Keratinocyte (primary cell): ENCODE measurements around the gene CNP. TPM values are rescaled to one million over a fixed set of nuclear protein-coding genes. Genes with fewer than 3 reads are reported as not detected.

ENCODE experiments used
- DNase-seq: peaks from one replicate; pipeline ENCODE4 v3.0.0-alpha.2; 2011; ENCODE audit warnings: low read depth, missing footprints, low spot score
- FAIRE-seq: peaks from 2 replicates; lab custom pipeline; 2011; peaks lifted over from hg19 to GRCh38; lab: Jason Lieb, UNC
- H2AFZ ChIP-seq: 2 replicates; pipeline ENCODE4 v1.6.0; 2012; ENCODE audit warnings: low read length, control low read depth, inconsistent platforms; ENCODE audit not compliant: control insufficient read depth
- H3K27ac ChIP-seq: 2 replicates; pipeline ENCODE4 v1.5.1; 2011; ENCODE audit warnings: low read length; ENCODE audit not compliant: control insufficient read depth, insufficient read depth
- H3K27me3 ChIP-seq: 3 replicates; pipeline ENCODE4 v1.6.0; 2011; ENCODE audit warnings: low read length; ENCODE audit not compliant: control insufficient read depth, insufficient read depth; ENCODE audit errors: extremely low read depth
- H3K36me3 ChIP-seq, 2 experiments: 2 replicates in 1 of 2; 3 replicates in 1 of 2; pipeline ENCODE4 v1.5.1; 2011; ENCODE audit warnings: low read length in 2 of 2, mild to moderate bottlenecking in 1 of 2; ENCODE audit not compliant: control insufficient read depth in 2 of 2, insufficient read depth in 2 of 2; ENCODE audit errors: extremely low read depth in 1 of 2
- H3K4me1 ChIP-seq: 3 replicates; pipeline ENCODE4 v1.5.1; 2011; ENCODE audit warnings: low read length; ENCODE audit not compliant: control insufficient read depth, insufficient read depth; ENCODE audit errors: extremely low read depth
- H3K4me2 ChIP-seq: 3 replicates; pipeline ENCODE4 v1.6.0; 2011; ENCODE audit warnings: low read depth, low read length; ENCODE audit not compliant: control insufficient read depth, insufficient read depth; ENCODE audit errors: extremely low read depth
- H3K4me3 ChIP-seq, 3 experiments: fragments of 200-600 bp in 1 of 3; sonication (generic) in 1 of 3; 2 replicates in 2 of 3; 3 replicates in 1 of 3; pipeline ENCODE4 v1.5.1; 2011 to 2016; ENCODE audit warnings: low read length in 3 of 3, mild to moderate bottlenecking in 3 of 3, control low read depth in 2 of 3, inconsistent platforms in 1 of 3, low read depth in 1 of 3, mixed read lengths in 1 of 3, mixed run types in 1 of 3, moderate library complexity in 1 of 3; ENCODE audit not compliant: control insufficient read depth in 2 of 3, insufficient read depth in 2 of 3; ENCODE audit errors: extremely low read depth in 1 of 3
- H3K79me2 ChIP-seq: 2 replicates; pipeline ENCODE4 v1.6.0; 2012; ENCODE audit warnings: low read length; ENCODE audit not compliant: control insufficient read depth, insufficient read depth
- H3K9ac ChIP-seq: 3 replicates; pipeline ENCODE4 v1.6.0; 2011; ENCODE audit warnings: low read length; ENCODE audit not compliant: control insufficient read depth, insufficient read depth; ENCODE audit errors: extremely low read depth
- H3K9me1 ChIP-seq: 3 replicates; pipeline ENCODE4 v1.6.0; 2011; ENCODE audit warnings: low read length; ENCODE audit not compliant: control insufficient read depth, insufficient read depth; ENCODE audit errors: extremely low read depth
- H3K9me3 ChIP-seq: 2 replicates; pipeline ENCODE4 v1.5.1; 2012; ENCODE audit warnings: low read depth, low read length; ENCODE audit not compliant: control insufficient read depth
- H4K20me1 ChIP-seq: 3 replicates; pipeline ENCODE4 v1.6.0; 2011; ENCODE audit warnings: low read length; ENCODE audit not compliant: control insufficient read depth, insufficient read depth; ENCODE audit errors: extremely low read depth
- CTCF ChIP-seq, 3 experiments: IDR thresholded peaks in 1 of 3; conservative IDR thresholded peaks in 1 of 3; optimal IDR thresholded peaks in 1 of 3; 2 replicates in 2 of 3; 3 replicates in 1 of 3; pipeline versions ENCODE3 to v1.5.1; 2011; ENCODE audit warnings: low read length in 3 of 3, mild to moderate bottlenecking in 3 of 3, moderate library complexity in 2 of 3, control low read depth in 1 of 3, inconsistent platforms in 1 of 3; ENCODE audit not compliant: insufficient read depth in 2 of 3; ENCODE audit errors: extremely low read depth in 1 of 3
- EZH2 ChIP-seq: IDR thresholded peaks from one replicate; pipeline ENCODE4 v1.6.1; 2012; ENCODE audit warnings: inconsistent platforms, mild to moderate bottlenecking, low read length, moderate library complexity
- dilution Hi-C: fragments of 300-500 bp; cut with MboI; formaldehyde crosslinking; loops from one replicate; pipeline ENCODE4 v1.7.0; 2020; ENCODE audit warnings: low sequenced_read_pairs; ENCODE audit not compliant: extremely low pct_ligation_motif_present
- polyA plus RNA-seq, 5 experiments: library from polyadenylated mRNA; depleted of rRNA in 3 of 5; stranded (reverse) in 3 of 5; stranded (forward) in 1 of 5; unstranded in 1 of 5; fragments of >200 nt; gene quantifications; 1 replicate in 1 of 5; 2 replicates in 3 of 5; 3 replicates in 1 of 5; pipeline versions ENCODE4 v1.2.1 to v1.2.3, GENCODE V29; 2011 to 2012; ENCODE audit warnings: missing spikeins in 2 of 5, low read depth in 1 of 5, low replicate concordance in 1 of 5

Gene CNP
- polyA plus RNA-seq, 1 donor (not counting 4 experiments of a cell fraction or from before 2014, with no cell fraction given) = 32.4 TPM

DNA sequence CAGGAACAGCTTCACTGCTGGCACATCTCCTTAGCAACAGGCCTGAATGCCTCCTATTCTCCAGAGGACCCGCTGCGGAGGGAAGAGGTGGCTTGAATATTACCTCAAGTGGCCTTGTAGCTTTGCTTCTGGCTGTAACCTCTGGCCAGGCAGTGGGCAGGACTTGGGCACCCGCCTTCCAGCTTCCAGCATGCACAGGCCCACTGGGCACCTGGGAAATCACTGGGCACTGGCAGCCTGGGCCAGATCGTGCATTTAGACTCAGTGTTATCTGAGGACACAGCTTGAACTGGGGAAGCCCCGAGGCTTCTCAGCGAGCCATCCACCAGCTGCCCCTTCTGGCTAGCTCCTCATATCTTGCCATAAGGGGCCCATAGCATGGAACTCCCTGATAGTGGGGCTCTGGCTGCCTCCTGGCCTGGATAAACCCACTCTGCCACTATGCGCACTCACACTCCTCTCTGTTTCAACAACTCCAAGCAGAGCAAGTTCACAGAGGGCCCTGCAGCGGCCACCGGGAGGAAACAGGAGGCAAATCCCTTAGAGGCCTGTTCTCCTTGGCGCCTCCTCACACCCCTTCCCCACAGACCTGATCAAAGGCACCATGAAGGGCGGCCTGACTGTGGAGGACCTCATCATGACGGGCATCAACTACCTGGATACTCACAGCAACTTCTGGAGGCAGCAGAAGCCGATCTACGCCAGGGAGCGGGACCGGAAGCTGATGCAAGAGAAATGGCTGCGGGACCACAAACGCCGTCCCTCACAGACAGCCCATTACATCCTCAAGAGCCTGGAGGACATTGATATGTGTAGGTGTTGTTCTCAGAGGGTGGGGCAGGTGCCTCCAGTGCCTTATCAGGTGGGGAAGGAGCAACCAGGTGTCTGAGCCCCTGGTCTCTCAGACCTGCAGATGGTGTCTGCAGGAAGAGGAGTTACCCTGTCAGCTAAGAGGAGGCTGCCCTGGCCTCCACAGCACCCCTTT, 28.3 kb upstream of the CNP start:
- Histone ChIP-seq H3K4me2 (no peak overlapping the region), H3K9ac (no peak overlapping the region), H2AFZ (no peak overlapping the region), H3K9me3 (no peaks in the 10 kb centered on the region), H3K9me1 (no peaks in the 10 kb centered on the region), H3K4me3 (no peak overlapping the region), H4K20me1 (no peaks in the 10 kb centered on the region), H3K36me3 (no peaks in the 10 kb centered on the region), H3K27me3 (peaks cover 3% of the 10 kb centered on the region), H3K79me2 (no peaks in the 10 kb centered on the region), H3K4me1 (no peaks in the 10 kb centered on the region), H3K27ac (no peak overlapping the region)
- DNase-seq = no peak
- TF ChIP-seq CTCF (optimal IDR thresholded peaks at IDR 0.05 in 1 of 3, IDR thresholded peaks at IDR 0.05 in 1 of 3, conservative IDR thresholded peaks at IDR 0.05 in 1 of 3; ENCODE audit: extremely low read depth in 1 of 3, insufficient read depth in 2 of 3, low read length in 3 of 3) = no peak
- TF ChIP-seq EZH2 = no peak
- FAIRE-seq = no peak
- dilution Hi-C loops = no loop called here

DNA sequence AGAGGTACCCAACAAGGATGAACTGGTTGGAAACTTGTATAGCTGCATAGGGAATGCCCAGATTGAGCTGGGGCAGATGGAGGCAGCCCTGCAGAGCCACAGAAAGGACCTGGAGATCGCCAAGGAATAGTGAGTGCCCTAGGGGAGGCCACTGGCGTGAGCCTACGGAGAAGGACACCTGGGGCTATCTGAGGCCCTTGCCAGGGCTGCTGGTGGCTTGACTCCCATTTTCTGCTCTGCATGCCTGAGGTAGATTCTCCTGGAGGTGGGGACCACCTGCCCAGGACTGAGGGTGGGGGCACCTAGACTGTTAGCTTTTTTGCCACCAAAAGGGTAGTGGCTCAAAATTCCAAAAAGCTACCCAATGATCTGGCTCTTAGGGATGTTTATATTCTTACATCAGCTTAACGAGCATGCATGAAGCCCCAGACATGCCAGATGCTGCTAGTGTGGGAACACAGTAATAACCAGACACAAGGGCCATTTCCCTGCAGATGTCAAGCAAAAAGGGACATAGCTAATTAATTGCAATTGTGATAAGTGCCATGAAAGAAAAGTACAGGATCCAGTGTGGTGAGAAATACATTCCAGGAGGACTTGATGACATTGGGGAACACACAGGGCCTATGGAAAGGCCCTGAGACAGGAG, 27.4 kb upstream of the CNP start:
- H3K27ac ChIP-seq = no peak overlapping the region
- no peaks in the 10 kb centered on the region for H3K79me2 ChIP-seq
- H2AFZ ChIP-seq = no peak overlapping the region
- FAIRE-seq (no peak), DNase-seq (no peak)
- no peaks in the 10 kb centered on the region for H4K20me1 ChIP-seq
- H3K4me2 ChIP-seq = no peak overlapping the region
- H3K9me1 ChIP-seq = no peaks in the 10 kb centered on the region
- H3K9me3 ChIP-seq = no peaks in the 10 kb centered on the region
- H3K4me1 ChIP-seq = no peaks in the 10 kb centered on the region
- H3K27me3 ChIP-seq = peaks cover 3% of the 10 kb centered on the region
- dilution Hi-C loops = no loop called here
- TF ChIP-seq CTCF (optimal IDR thresholded peaks at IDR 0.05 in 1 of 3, IDR thresholded peaks at IDR 0.05 in 1 of 3, conservative IDR thresholded peaks at IDR 0.05 in 1 of 3; ENCODE audit: extremely low read depth in 1 of 3, insufficient read depth in 2 of 3, low read length in 3 of 3) = no peak
- TF ChIP-seq EZH2 = no peak
- H3K9ac ChIP-seq = no peak overlapping the region
- no peaks in the 10 kb centered on the region for H3K36me3 ChIP-seq
- H3K4me3 ChIP-seq = no peak overlapping the region
